ENCODE measurements around the gene CD163L1. TPM values are rescaled to one million over a fixed set of nuclear protein-coding genes. Genes with fewer than 3 reads are reported as not detected.
"Not testable (repeated sequence)": the region's sequence is repeated elsewhere in the genome, so short reads cannot be mapped to it uniquely, and the experiment has no call there.

CD163L1 gene
- polyA plus RNA-seq, 12 donors, result 4.0 to 22.7 (median 10.5) TPM; not detected in 1

- DNase-seq, result no peak
Measured at GRCh38 chr12:7339675-7340074, 104.3 kb downstream of the CD163L1 start.

- DNase-seq, result not testable (repeated sequence)
Measured at GRCh38 chr12:7337790-7338189, 106.2 kb downstream of the CD163L1 start.

GRCh38 chr12:7327918-7328317 lies 116.0 kb downstream of the CD163L1 start:
- no peak for DNase-seq

- DNase-seq, result no peak
Measured at GRCh38 chr12:7324176-7324575, 119.8 kb downstream of the CD163L1 start.

- no peak for DNase-seq
Measured at GRCh38 chr12:7322599-7322998, 121.4 kb downstream of the CD163L1 start.

GRCh38 chr12:7321624-7322023 lies 122.3 kb downstream of the CD163L1 start:
- DNase-seq, result no peak

GRCh38 chr12:7319930-7320329 lies 124.0 kb downstream of the CD163L1 start:
- no peak for DNase-seq

GRCh38 chr12:7310070-7310469 lies 133.9 kb downstream of the CD163L1 start:
- DNase-seq, result no peak

Other genes with a start within 250 kb of the CD163L1 start
- gene ACSM4, start 140.1 kb downstream of the CD163L1 start, polyA plus RNA-seq (ENCODE audit: insufficient read length in 12 of 12), result under 1 TPM in 7 of 12 donors, not detected in 5; 0.11 to 0.20 (median 0.15) TPM
- gene CD163, start 59.6 kb upstream of the CD163L1 start, polyA plus RNA-seq (ENCODE audit: insufficient read length in 12 of 12), result 10 to 100 TPM in 9 of 12 donors, 1 to 10 TPM in 2, not detected in 1; 8.1 to 19.9 (median 15.9) TPM
- not detected for gene APOBEC1, start 221.8 kb upstream of the CD163L1 start, polyA plus RNA-seq (ENCODE audit: insufficient read length in 12 of 12)

All from muscle of arm (tissue), 12 donors.